ENCODE measurements around the gene FAM170A.

Gene FAM170A

GRCh38 chr5:119614838-119615237, 14.5 kb upstream of the FAM170A start:
- DNase-seq (ENCODE audit: low read depth): no peak
- no peak for TF ChIP-seq CTCF (conservative IDR thresholded peaks at IDR 0.05; ENCODE audit: control insufficient read depth, insufficient read depth, low read depth, low read length)
- no peak overlapping the region for H3K4me3 ChIP-seq (ENCODE audit: control insufficient read depth, low read depth, low read length)

GRCh38 chr5:119626086-119626485, 3.3 kb upstream of the FAM170A start:
- DNase-seq (ENCODE audit: low read depth): no peak
- no peak overlapping the region for H3K4me3 ChIP-seq (ENCODE audit: control insufficient read depth, low read depth, low read length)
- TF ChIP-seq CTCF (conservative IDR thresholded peaks at IDR 0.05; ENCODE audit: control insufficient read depth, insufficient read depth, low read depth, low read length): no peak

- H3K4me3 ChIP-seq (ENCODE audit: control insufficient read depth, low read depth, low read length): no peak overlapping the region
- no peak for TF ChIP-seq CTCF (conservative IDR thresholded peaks at IDR 0.05; ENCODE audit: control insufficient read depth, insufficient read depth, low read depth, low read length)
- DNase-seq (ENCODE audit: low read depth): no peak
Observed at GRCh38 chr5:119630752-119631440, 1.5 kb downstream of the FAM170A start.

GRCh38 chr5:119631660-119632059, 2.3 kb downstream of the FAM170A start:
- no peak for DNase-seq (ENCODE audit: low read depth)

GRCh38 chr5:119651486-119651885, 22.1 kb downstream of the FAM170A start:
- H3K4me3 ChIP-seq (ENCODE audit: control insufficient read depth, low read depth, low read length): no peak overlapping the region
- TF ChIP-seq CTCF (conservative IDR thresholded peaks at IDR 0.05; ENCODE audit: control insufficient read depth, insufficient read depth, low read depth, low read length): no peak
- DNase-seq (ENCODE audit: low read depth): no peak

More at GRCh38 chr5:119631660-119632059, 2.3 kb downstream of the FAM170A start:
- TF ChIP-seq CTCF (conservative IDR thresholded peaks at IDR 0.05; ENCODE audit: control insufficient read depth, insufficient read depth, low read depth, low read length): no peak
- H3K4me3 ChIP-seq (ENCODE audit: control insufficient read depth, low read depth, low read length): no peak overlapping the region

- no peak for TF ChIP-seq CTCF (conservative IDR thresholded peaks at IDR 0.05; ENCODE audit: control insufficient read depth, insufficient read depth, low read depth, low read length)
- H3K4me3 ChIP-seq (ENCODE audit: control insufficient read depth, low read depth, low read length): no peak overlapping the region
- DNase-seq (ENCODE audit: low read depth): peak; percentile 57
Observed at GRCh38 chr5:119655061-119655460, 25.7 kb downstream of the FAM170A start.
